T-cell (primary cell): ENCODE results near the gene SCRT2. TPM values are rescaled to one million over a fixed set of nuclear protein-coding genes. Genes with fewer than 3 reads are reported as not detected.

ENCODE experiments used
- ATAC-seq, 4 experiments: fragments of 200-7000 bp in 3 of 4; fragments of 150-1000 bp in 1 of 4; cut with Tn5 transposase; replicated peaks in 1 of 4; 1 replicate in 3 of 4; 2 replicates in 1 of 4; pipeline ENCODE4 v1.10.0; 2021; ENCODE audit warnings: moderate library complexity in 3 of 4, mild to moderate bottlenecking in 2 of 4, moderate number of reproducible peaks in 1 of 4
- CTCF ChIA-PET, 2 donors: fragments of 300-600 bp; sonication (Branson Sonifier 250); formaldehyde crosslinking; loops; one replicate each; lab custom pipeline; 2022; ENCODE audit warnings: antibody characterized with exemption in 2 of 2; lab: Charles Lee
- POLR2A ChIA-PET, 2 donors: fragments of 300-600 bp; sonication (Branson Sonifier 250); formaldehyde crosslinking; loops; one replicate each; lab custom pipeline; 2022; ENCODE audit warnings: antibody characterized with exemption in 2 of 2; lab: Charles Lee
- DNase-seq, 35 experiments: peaks; one replicate each; pipeline versions ENCODE4 v3.0.0 to v3.0.0-alpha.2; 2013 to 2023
- H3K27ac ChIP-seq: one replicate; pipeline ENCODE4 v1.5.1; 2013; ENCODE audit warnings: low read length
- H3K27me3 ChIP-seq, 2 experiments: replicated peaks in 1 of 2; 1 replicate in 1 of 2; 2 replicates in 1 of 2; pipeline versions ENCODE4 v1.6.1 to v1.7.0; 2013; ENCODE audit warnings: low read length in 1 of 2, mixed read lengths in 1 of 2; ENCODE audit not compliant: control insufficient read depth in 2 of 2, insufficient read depth in 2 of 2; ENCODE audit errors: extremely low read depth in 1 of 2
- H3K36me3 ChIP-seq, 2 donors: 1 replicate in 1 of 2; 2 replicates in 1 of 2; pipeline versions ENCODE4 v1.6.1 to v1.7.0; 2013; ENCODE audit warnings: low read length in 1 of 2; ENCODE audit not compliant: control insufficient read depth in 2 of 2, insufficient read depth in 1 of 2; ENCODE audit errors: extremely low read depth in 1 of 2
- H3K4me1 ChIP-seq, 2 experiments: 1 replicate in 1 of 2; 2 replicates in 1 of 2; pipeline versions ENCODE4 v1.6.1 to v1.7.0; 2013; ENCODE audit warnings: low read length in 2 of 2, mixed read lengths in 1 of 2; ENCODE audit not compliant: insufficient read depth in 2 of 2, control insufficient read depth in 1 of 2; ENCODE audit errors: extremely low read depth in 1 of 2
- H3K4me3 ChIP-seq, 2 donors: 1 replicate in 1 of 2; 2 replicates in 1 of 2; pipeline versions ENCODE4 v1.5.1 to v1.7.0; 2013; ENCODE audit warnings: mild to moderate bottlenecking in 2 of 2, low read length in 1 of 2, moderate library complexity in 1 of 2; ENCODE audit not compliant: control insufficient read depth in 1 of 2; ENCODE audit errors: extremely low read depth in 1 of 2
- H3K9me3 ChIP-seq: 2 replicates; pipeline ENCODE4 v1.7.0; 2013
- H3K27ac Mint-ChIP-seq, 2 donors: one replicate each; pipeline ENCODE4 v1.8.0; 2020 to 2021; ENCODE audit warnings: mild to moderate bottlenecking in 2 of 2, mixed read lengths in 2 of 2
- H3K27me3 Mint-ChIP-seq, 2 donors: one replicate each; pipeline ENCODE4 v1.8.0; 2021 to 2022; ENCODE audit warnings: mixed read lengths in 2 of 2
- H3K36me3 Mint-ChIP-seq: one replicate; pipeline ENCODE4 v1.8.0; 2021; ENCODE audit warnings: mixed read lengths
- H3K4me1 Mint-ChIP-seq, 3 donors: one replicate each; pipeline ENCODE4 v1.8.0; 2020 to 2022; ENCODE audit warnings: mixed read lengths in 3 of 3, mild to moderate bottlenecking in 1 of 3
- H3K4me3 Mint-ChIP-seq, 3 donors: one replicate each; pipeline ENCODE4 v1.8.0; 2020 to 2022; ENCODE audit warnings: mild to moderate bottlenecking in 3 of 3, mixed read lengths in 3 of 3, moderate library complexity in 3 of 3
- H3K9me3 Mint-ChIP-seq, 3 donors: one replicate each; pipeline ENCODE4 v1.8.0; 2020 to 2022; ENCODE audit warnings: mixed read lengths in 3 of 3
- WGBS: methylation state at CpG from one replicate; pipeline ENCODE4 v1.1.5; 2013; ENCODE audit warnings: missing lambda C conversion rate; ENCODE audit not compliant: insufficient coverage; 5-methylcytosine and 5-hydroxymethylcytosine counted together
- total RNA-seq, 35 experiments: library from RNA in 6 of 35; stranded (reverse) in 6 of 35; fragments of 120-200 nt in 1 of 35; gene quantifications; one replicate each; pipeline versions ENCODE4 v1.2.1 to v1.2.4 and lab custom pipeline; 2013 to 2026

The SCRT2 gene
- total RNA-seq, 5 donors from 2014 or later (not counting 1 experiment from before 2014, with no cell fraction given): not detected

DNA sequence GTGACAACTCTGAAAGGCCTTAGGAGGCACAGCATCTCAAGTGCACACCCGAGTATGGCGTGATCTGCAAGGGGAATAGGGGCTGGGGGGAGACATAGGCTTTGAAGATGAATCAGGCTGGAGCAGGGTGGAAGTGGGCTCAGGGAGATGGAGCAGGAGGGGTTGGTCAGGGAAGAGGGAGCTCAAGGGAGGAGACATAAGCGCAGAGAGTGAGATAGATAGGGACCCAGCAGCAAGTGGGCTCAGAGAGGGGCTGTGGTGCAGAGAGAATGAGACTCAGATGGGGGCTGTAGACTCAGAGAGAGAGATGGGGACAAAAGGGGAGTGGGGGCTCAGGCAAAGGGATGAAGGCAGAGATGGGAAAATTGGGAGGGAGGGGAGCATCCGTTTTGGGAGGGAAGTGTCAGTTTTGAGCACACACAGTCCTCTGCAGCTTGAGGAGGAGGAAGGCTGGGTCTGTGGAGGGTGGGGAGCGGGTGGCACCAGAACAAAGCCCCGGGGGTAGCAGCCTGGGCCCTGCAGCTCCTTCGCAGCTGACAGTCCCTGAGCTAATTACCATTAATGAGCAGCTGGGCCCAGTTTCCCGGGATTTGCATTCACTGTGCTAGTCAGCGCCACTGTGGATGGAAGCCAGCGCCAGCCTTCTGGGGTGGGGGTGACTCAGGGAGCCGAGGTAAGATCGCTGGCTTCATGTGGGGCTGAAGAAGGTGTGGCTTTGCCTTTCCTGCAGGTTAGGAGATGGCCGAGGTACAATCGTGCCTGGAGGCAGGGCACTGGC, 41.3 kb downstream of the SCRT2 start:
- Histone ChIP-seq H3K27ac (no peak overlapping the region), H3K4me3 (no peak overlapping the region), H3K36me3 (no peaks in the 10 kb centered on the region), H3K9me3 (no peaks in the 10 kb centered on the region), H3K4me1 (no peaks in the 10 kb centered on the region), H3K27me3 (peaks cover 0 to 25% of the 10 kb centered on the region in 2 experiments)
- Mint-ChIP-seq H3K9me3 (no peaks in the 10 kb centered on the region), H3K27ac (no peak overlapping the region), H3K4me1 (no peaks in the 10 kb centered on the region), H3K27me3 (peaks cover 19 to 20% of the 10 kb centered on the region in 2 donors), H3K36me3 (no peaks in the 10 kb centered on the region), H3K4me3 (no peak overlapping the region)
- no peak for DNase-seq
- ATAC-seq: no peak
- ChIA-PET POLR2A (no interaction called here), CTCF (no interaction called here)
- 77% methylated on average over 13 of the region's 14 CpGs for WGBS

DNA sequence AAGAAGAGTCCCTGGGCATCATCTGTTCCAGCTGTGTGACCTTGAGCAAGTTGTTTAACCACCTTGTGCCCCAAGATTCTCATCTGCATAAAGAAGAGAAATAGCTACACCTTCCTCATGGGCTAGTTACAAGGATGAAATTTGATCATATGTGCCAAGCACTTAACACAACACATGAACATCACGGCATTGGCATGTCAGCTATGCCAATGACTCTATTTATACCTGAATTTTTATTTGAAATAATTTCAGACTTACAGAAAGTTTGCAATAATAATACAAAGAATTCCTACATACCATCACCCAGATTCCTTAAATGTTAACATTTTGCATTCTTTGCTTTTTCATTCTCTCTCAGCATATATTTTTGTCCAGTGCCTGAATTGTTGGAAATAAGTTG, 44.5 kb downstream of the SCRT2 start:
- no CpG with 5 or more reads among the region's 1 CpG for WGBS
- H3K27ac Mint-ChIP-seq: no peak overlapping the region
- no peak overlapping the region for H3K4me3 Mint-ChIP-seq
- H3K36me3 Mint-ChIP-seq: no peaks in the 10 kb centered on the region
- no peaks in the 10 kb centered on the region for H3K4me1 Mint-ChIP-seq
- ATAC-seq: no peak
- DNase-seq: no peak
- no peaks in the 10 kb centered on the region for H3K9me3 Mint-ChIP-seq
- ChIA-PET CTCF (interaction anchor here in 1 of 2 donors (0.7 kb wide), 1 partner anchor 277 kb away, joined by 11 read pairs; no protein-coding TSS in a partner anchor), POLR2A (no interaction called here)
- Histone ChIP-seq H3K27me3 (peaks cover 0 to 25% of the 10 kb centered on the region in 2 experiments), H3K27ac (no peak overlapping the region), H3K36me3 (no peaks in the 10 kb centered on the region), H3K4me3 (no peak overlapping the region), H3K4me1 (no peaks in the 10 kb centered on the region), H3K9me3 (no peaks in the 10 kb centered on the region)
- peaks cover 18 to 20% of the 10 kb centered on the region in 2 donors for H3K27me3 Mint-ChIP-seq

DNA sequence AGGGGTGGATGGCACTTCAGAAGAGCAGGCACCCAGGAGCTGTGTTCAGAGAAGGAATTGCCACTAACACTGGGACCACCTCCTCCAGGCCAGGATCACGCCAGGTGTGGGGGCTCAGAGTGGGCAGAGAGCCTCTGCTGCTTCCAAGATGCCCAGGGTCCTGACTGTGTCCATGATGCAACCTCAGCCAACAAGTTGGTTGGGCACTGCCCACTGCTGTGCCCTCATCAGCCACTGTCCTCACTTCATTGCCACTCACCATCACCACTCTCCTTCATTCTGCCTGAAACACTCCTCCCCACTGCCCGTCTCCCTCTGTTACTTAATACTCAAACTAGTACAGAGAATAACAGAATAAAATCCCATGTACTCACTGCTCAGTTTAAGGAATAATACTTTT, 49.0 kb downstream of the SCRT2 start:
- no peak for DNase-seq
- Mint-ChIP-seq H3K4me1 (no peaks in the 10 kb centered on the region), H3K9me3 (peaks cover 0 to 7% (median 2%) of the 10 kb centered on the region in 3 donors), H3K36me3 (no peaks in the 10 kb centered on the region), H3K4me3 (no peak overlapping the region), H3K27me3 (peaks cover 22 to 32% of the 10 kb centered on the region in 2 donors), H3K27ac (no peak overlapping the region)
- no peak overlapping the region for H3K27ac ChIP-seq
- CTCF ChIA-PET: no interaction called here
- H3K36me3 ChIP-seq: no peaks in the 10 kb centered on the region
- ATAC-seq: no peak
- no peak overlapping the region for H3K4me3 ChIP-seq
- H3K9me3 ChIP-seq: no peaks in the 10 kb centered on the region
- POLR2A ChIA-PET: no interaction called here
- WGBS: no CpG with 5 or more reads among the region's 2 CpGs
- H3K4me1 ChIP-seq: no peaks in the 10 kb centered on the region
- H3K27me3 ChIP-seq: peaks cover 0 to 23% of the 10 kb centered on the region in 2 experiments

DNA sequence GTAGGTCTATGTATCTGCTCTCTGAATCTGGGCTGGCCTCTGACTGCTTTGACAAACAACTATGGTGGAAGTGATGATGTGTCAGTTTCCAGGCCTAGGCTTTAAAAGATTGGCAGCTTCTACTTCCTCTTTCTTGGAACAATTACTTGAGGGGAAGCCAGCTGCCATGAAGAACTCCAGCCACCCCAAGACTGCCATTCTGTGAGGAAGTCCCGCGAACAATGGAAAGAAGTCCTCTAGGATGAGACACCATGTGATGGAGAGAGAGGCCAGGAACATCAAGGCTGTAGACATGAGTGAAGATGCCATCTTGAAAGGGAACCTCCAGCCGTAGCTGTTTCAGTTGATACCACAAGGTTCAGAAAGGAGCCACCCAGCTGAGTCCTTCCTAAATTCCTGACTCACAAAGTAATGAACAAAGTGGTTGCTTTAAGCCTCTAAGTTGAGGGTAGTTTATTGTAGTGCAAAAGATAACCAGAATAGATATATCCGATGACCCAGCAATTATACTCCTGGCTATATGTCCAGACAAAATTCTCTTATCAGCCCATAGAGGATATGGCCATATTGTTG, 50.2 kb downstream of the SCRT2 start:
- Histone ChIP-seq H3K27me3 (peaks cover 0 to 30% of the 10 kb centered on the region in 2 experiments), H3K9me3 (no peaks in the 10 kb centered on the region), H3K4me3 (no peak overlapping the region), H3K27ac (no peak overlapping the region), H3K36me3 (no peaks in the 10 kb centered on the region), H3K4me1 (no peaks in the 10 kb centered on the region)
- peaks cover 32 to 38% of the 10 kb centered on the region in 2 donors for H3K27me3 Mint-ChIP-seq
- H3K9me3 Mint-ChIP-seq: peaks cover 0 to 7% (median 2%) of the 10 kb centered on the region in 3 donors
- DNase-seq: no peak
- H3K4me3 Mint-ChIP-seq: no peak overlapping the region
- POLR2A ChIA-PET: no interaction called here
- CTCF ChIA-PET: no interaction called here
- H3K36me3 Mint-ChIP-seq: no peaks in the 10 kb centered on the region
- no peak overlapping the region for H3K27ac Mint-ChIP-seq
- WGBS: no CpG with 5 or more reads among the region's 4 CpGs
- no peaks in the 10 kb centered on the region for H3K4me1 Mint-ChIP-seq
- ATAC-seq: no peak

DNA sequence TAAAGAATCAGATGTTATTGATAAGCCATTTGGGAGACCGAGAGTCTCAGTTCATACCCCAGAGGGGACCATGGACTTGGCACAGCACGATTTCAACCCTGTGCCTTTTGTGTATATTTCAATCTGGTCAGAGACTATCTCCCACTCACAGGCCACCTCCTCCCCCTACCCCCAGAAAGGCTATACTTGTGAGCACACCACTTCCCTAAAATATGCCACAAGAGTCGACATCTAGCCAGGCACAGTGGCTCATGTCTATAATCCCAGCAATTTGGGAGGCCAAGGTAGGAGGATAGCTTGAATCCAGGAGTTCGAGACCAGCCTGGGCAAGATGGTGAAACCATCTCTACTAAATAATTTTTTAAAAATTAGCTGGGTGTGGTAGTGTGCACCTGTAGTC, 51.9 kb downstream of the SCRT2 start:
- no peaks in the 10 kb centered on the region for H3K4me1 Mint-ChIP-seq
- Histone ChIP-seq H3K4me3 (no peak overlapping the region), H3K4me1 (no peaks in the 10 kb centered on the region), H3K27ac (no peak overlapping the region), H3K9me3 (no peaks in the 10 kb centered on the region), H3K36me3 (no peaks in the 10 kb centered on the region), H3K27me3 (peaks cover 0 to 32% of the 10 kb centered on the region in 2 experiments)
- no peak for ATAC-seq
- peaks cover 0 to 7% (median 2%) of the 10 kb centered on the region in 3 donors for H3K9me3 Mint-ChIP-seq
- no peak for DNase-seq
- H3K27me3 Mint-ChIP-seq: peaks cover 44 to 47% of the 10 kb centered on the region in 2 donors
- H3K36me3 Mint-ChIP-seq: no peaks in the 10 kb centered on the region
- whole genome bisulfite sequencing: 33% methylated on average over 1 of the region's 4 CpGs
- no peak overlapping the region for H3K27ac Mint-ChIP-seq
- CTCF ChIA-PET: no interaction called here
- no peak overlapping the region for H3K4me3 Mint-ChIP-seq
- POLR2A ChIA-PET: no interaction called here

DNA sequence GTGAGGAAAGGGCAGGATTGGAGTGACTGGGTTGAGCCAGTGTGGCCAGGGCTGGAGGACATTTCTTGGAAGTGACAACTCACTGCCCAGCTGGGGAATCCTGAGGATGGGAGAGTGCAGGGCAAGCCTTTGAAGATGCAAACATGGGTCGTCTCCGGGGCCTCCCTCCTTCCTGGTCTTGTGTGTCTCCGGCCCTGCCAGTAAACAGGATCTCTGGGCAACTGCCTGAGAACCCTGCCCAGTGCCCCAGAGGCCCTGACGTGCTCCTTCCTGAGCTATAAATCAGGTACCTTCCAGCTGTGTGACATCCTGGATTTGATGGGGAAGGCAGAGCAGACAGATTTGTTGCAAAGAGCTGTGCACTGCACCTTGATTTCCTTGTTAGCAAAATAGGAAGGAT, 52.6 kb downstream of the SCRT2 start:
- no peaks in the 10 kb centered on the region for H3K4me1 Mint-ChIP-seq
- ChIA-PET POLR2A (no interaction called here), CTCF (no interaction called here)
- Histone ChIP-seq H3K36me3 (no peaks in the 10 kb centered on the region), H3K27ac (no peak overlapping the region), H3K27me3 (peaks cover 0 to 32% of the 10 kb centered on the region in 2 experiments), H3K4me1 (no peaks in the 10 kb centered on the region), H3K4me3 (no peak overlapping the region), H3K9me3 (no peaks in the 10 kb centered on the region)
- WGBS: 29% methylated on average over 4 of the region's 4 CpGs
- DNase-seq (no peak), ATAC-seq (no peak)
- H3K9me3 Mint-ChIP-seq: peaks cover 2 to 12% (median 5%) of the 10 kb centered on the region in 3 donors
- peaks cover 47 to 53% of the 10 kb centered on the region in 2 donors for H3K27me3 Mint-ChIP-seq
- H3K4me3 Mint-ChIP-seq: no peak overlapping the region
- no peak overlapping the region for H3K27ac Mint-ChIP-seq
- H3K36me3 Mint-ChIP-seq: no peaks in the 10 kb centered on the region
